PC-3 (cell line): ENCODE results near the gene CNIH4. TPM values are rescaled to one million over a fixed set of nuclear protein-coding genes. Genes with fewer than 3 reads are reported as not detected.

Source experiments
- ATAC-seq: fragments of 200-7000 bp; cut with Tn5 transposase; 2 replicates; pipeline ENCODE4 v1.9.1; 2020; ENCODE audit warnings: mild to moderate bottlenecking, moderate library complexity
- BruUV-seq: library from RNA; stranded (reverse); fragments of 400-500 nt; replicated peaks from 2 replicates; lab custom pipeline; 2021; lab: Mats Ljungman, UMichigan
- CTCF ChIA-PET: fragments of 300-600 bp; sonication (Branson Sonifier 250); formaldehyde crosslinking; loops from one replicate; lab custom pipeline; 2022; ENCODE audit warnings: antibody characterized with exemption; lab: Charles Lee
- POLR2A ChIA-PET: fragments of 300-600 bp; sonication (Branson Sonifier 250); formaldehyde crosslinking; loops from one replicate; lab custom pipeline; 2022; ENCODE audit warnings: antibody characterized with exemption; ENCODE audit not compliant: unreplicated experiment; lab: Charles Lee
- DNase-seq: peaks from one replicate; pipeline ENCODE4 v3.0.0-alpha.2; 2015
- H2AFZ ChIP-seq: fragments of 300-600 bp; sonication (generic); 2 replicates; pipeline ENCODE4 v1.6.0; 2016; ENCODE audit warnings: antibody characterized with exemption, low read length
- H3F3A ChIP-seq: fragments of 300-600 bp; sonication (generic); one replicate; pipeline ENCODE4 v1.6.0; 2017; ENCODE audit warnings: antibody characterized with exemption, low read length, control low read depth, mild to moderate bottlenecking; ENCODE audit not compliant: unreplicated experiment
- H3K27ac ChIP-seq: fragments of 300-600 bp; sonication (generic); 2 replicates; pipeline ENCODE4 v1.5.1; 2016; ENCODE audit warnings: mild to moderate bottlenecking, low read length
- H3K27me3 ChIP-seq: fragments of 300-600 bp; sonication (generic); 2 replicates; pipeline ENCODE4 v1.6.1; 2016; ENCODE audit warnings: low read length, mixed read lengths
- H3K36me3 ChIP-seq: fragments of 300-600 bp; sonication (generic); 2 replicates; pipeline ENCODE4 v1.6.1; 2016; ENCODE audit warnings: low read depth, mixed run types, low read length, mixed read lengths
- H3K4me1 ChIP-seq: fragments of 300-600 bp; sonication (generic); 2 replicates; pipeline ENCODE4 v1.5.1; 2016; ENCODE audit warnings: low read length; ENCODE audit not compliant: insufficient read depth
- H3K4me2 ChIP-seq: fragments of 300-600 bp; sonication (generic); 2 replicates; pipeline ENCODE4 v1.6.0; 2016; ENCODE audit warnings: low read length
- H3K4me3 ChIP-seq: fragments of 300-600 bp; sonication (generic); 2 replicates; pipeline ENCODE4 v1.5.1; 2016; ENCODE audit warnings: mild to moderate bottlenecking, low read length, mixed read lengths
- H3K79me2 ChIP-seq: fragments of 300-600 bp; sonication (generic); 2 replicates; pipeline ENCODE4 v1.6.1; 2017; ENCODE audit warnings: low read length, mixed read lengths
- H3K9ac ChIP-seq: fragments of 300-600 bp; sonication (generic); 2 replicates; pipeline ENCODE4 v1.6.0; 2016; ENCODE audit warnings: mild to moderate bottlenecking, low read length
- H3K9me2 ChIP-seq: fragments of 300-600 bp; sonication (generic); replicated peaks from 2 replicates; pipeline ENCODE4 v1.6.1; 2016; ENCODE audit warnings: mixed run types, low read length, mixed read lengths
- H3K9me3 ChIP-seq: fragments of 300-600 bp; sonication (generic); 2 replicates; pipeline ENCODE4 v1.6.1; 2016; ENCODE audit warnings: low read length, mixed read lengths
- H4K20me1 ChIP-seq: fragments of 300-600 bp; sonication (generic); 2 replicates; pipeline ENCODE4 v1.6.1; 2016; ENCODE audit warnings: low read length, mixed read lengths
- EZH2 ChIP-seq: fragments of 300-600 bp; sonication (generic); IDR thresholded peaks from one replicate; pipeline ENCODE4 v1.6.1; 2017; ENCODE audit warnings: antibody characterized with exemption, mild to moderate bottlenecking, low read length; ENCODE audit not compliant: unreplicated experiment
- EZH2phosphoT487 ChIP-seq: fragments of 300-600 bp; sonication (generic); IDR thresholded peaks from 2 replicates; pipeline ENCODE4 v1.6.1; 2018; ENCODE audit warnings: mild to moderate bottlenecking, antibody characterized with exemption, low read length, borderline replicate concordance
- intact Hi-C: fragments of 100-400 bp; cut with micrococcal nuclease; formaldehyde crosslinking; loops from 2 replicates; pipeline ENCODE4 v1.9.0; 2023
- total RNA-seq: library from RNA; depleted of rRNA; stranded (reverse); fragments of >200 nt; gene quantifications from 2 replicates; pipeline ENCODE4 v1.2.3, GENCODE V29; 2014
- TF ChIP-seq, protein P1 (sequence below): fragments of 300-600 bp; sonication (generic); conservative IDR thresholded peaks from 2 replicates; pipeline ENCODE4 v1.5.1; 2017; ENCODE audit warnings: antibody characterized with exemption, low read depth, mild to moderate bottlenecking, low read length

The CNIH4 gene
- total RNA-seq, 1 experiment from 2014 or later: 89.9 TPM

DNA sequence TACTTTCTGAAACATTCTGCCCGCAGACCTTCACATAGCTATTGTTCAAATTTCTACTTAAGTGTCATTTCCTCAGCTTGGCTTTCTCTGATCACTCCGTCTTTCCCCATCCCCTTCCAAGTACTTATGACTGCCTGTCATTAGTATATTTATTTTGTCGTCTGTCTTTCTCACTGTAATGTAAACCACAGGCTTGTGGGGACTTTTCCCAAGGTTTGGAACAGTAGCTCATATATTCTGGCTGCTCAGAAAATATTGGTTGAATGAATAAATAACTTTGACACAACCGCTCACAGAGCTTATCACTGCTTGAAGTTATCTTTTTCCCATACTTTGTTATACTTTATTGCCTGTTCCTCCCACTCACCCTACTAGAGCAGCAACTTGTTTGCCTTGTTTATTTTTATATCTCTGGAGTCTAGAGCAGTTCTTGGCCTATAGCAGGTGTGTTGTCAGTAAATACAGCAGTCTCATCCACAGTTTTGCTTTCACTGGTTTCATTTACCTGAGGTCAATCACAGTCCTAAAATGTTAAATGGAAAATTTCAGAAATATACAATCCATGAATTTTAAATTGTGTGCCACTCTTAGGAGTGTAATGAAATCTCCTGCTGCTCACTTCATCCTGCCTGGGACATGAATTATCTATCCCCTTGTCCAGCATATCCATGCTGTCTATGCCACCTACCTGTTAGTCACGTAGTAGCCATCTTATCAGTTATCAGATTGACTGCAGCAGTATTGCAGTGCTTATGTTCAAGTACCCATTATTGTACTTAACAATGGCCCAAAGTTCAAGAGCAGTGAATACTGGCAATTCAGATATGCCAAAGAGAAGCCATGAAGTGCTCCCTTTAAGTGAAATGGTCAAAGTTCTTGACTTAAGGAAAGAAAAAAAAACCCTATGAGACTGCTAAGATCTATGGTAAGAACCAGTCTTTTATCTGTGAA lies 2.4 kb upstream of the CNIH4 start:
- DNase-seq (no peak), ATAC-seq (no peak)
- CTCF ChIA-PET: no interaction called here
- H3F3A ChIP-seq: no peaks in the 10 kb centered on the region
- TF ChIP-seq, protein P1, sequence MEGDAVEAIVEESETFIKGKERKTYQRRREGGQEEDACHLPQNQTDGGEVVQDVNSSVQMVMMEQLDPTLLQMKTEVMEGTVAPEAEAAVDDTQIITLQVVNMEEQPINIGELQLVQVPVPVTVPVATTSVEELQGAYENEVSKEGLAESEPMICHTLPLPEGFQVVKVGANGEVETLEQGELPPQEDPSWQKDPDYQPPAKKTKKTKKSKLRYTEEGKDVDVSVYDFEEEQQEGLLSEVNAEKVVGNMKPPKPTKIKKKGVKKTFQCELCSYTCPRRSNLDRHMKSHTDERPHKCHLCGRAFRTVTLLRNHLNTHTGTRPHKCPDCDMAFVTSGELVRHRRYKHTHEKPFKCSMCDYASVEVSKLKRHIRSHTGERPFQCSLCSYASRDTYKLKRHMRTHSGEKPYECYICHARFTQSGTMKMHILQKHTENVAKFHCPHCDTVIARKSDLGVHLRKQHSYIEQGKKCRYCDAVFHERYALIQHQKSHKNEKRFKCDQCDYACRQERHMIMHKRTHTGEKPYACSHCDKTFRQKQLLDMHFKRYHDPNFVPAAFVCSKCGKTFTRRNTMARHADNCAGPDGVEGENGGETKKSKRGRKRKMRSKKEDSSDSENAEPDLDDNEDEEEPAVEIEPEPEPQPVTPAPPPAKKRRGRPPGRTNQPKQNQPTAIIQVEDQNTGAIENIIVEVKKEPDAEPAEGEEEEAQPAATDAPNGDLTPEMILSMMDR: no peak
- TF ChIP-seq EZH2: no peak
- TF ChIP-seq EZH2phosphoT487: no peak
- peaks cover 14% of the 10 kb centered on the region for H3K4me1 ChIP-seq
- H4K20me1 ChIP-seq: no peaks in the 10 kb centered on the region
- no peak overlapping the region for H3K9ac ChIP-seq
- intact Hi-C loops: no loop called here
- no peak overlapping the region for H3K27ac ChIP-seq
- H3K9me3 ChIP-seq: no peaks in the 10 kb centered on the region
- peaks cover 25% of the 10 kb centered on the region for H3K79me2 ChIP-seq
- no TSS peak for BruUV-seq
- no peak overlapping the region for H2AFZ ChIP-seq
- no peak overlapping the region for H3K4me2 ChIP-seq
- H3K36me3 ChIP-seq: no peaks in the 10 kb centered on the region
- no peak overlapping the region for H3K4me3 ChIP-seq
- no peaks in the 10 kb centered on the region for H3K9me2 ChIP-seq
- POLR2A ChIA-PET: no interaction called here
- H3K27me3 ChIP-seq: no peaks in the 10 kb centered on the region

DNA sequence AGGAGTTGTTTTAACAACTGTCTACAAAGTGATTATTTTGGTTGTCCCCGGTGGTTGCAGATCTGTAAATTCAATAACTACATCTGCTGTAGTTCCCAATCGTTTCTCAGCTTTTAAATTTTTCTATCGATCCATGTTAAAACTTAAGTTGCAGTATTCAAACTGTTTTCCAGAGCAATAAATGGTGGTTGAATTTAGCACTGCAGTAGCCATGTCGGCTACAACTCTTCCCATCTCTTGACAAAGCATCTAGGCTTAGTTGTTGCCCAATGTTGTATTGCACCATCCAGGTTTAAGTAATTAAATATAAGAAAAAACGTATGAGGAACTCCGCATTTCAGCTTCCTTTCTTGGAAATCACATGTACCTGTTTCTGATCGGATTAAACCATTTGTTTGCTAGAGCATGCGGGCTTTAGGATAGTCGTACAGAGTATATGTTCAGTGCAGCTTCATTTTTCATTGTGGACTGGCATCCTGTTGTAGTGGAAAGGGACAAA lies 996 bp downstream of the CNIH4 start:
- Histone ChIP-seq H3K27ac (peak overlapping the region; percentile 1), H3K4me2 (peak overlapping the region; percentile 82), H3K27me3 (no peaks in the 10 kb centered on the region), H3K9ac (peak overlapping the region; percentile 83), H2AFZ (peak overlapping the region; percentile 97), H3K4me3 (peak overlapping the region; percentile 68), H3K4me1 (peaks cover 14% of the 10 kb centered on the region), H3K9me2 (no peaks in the 10 kb centered on the region), H3K79me2 (peaks cover 60% of the 10 kb centered on the region), H4K20me1 (no peaks in the 10 kb centered on the region), H3F3A (no peaks in the 10 kb centered on the region), H3K9me3 (no peaks in the 10 kb centered on the region), H3K36me3 (no peaks in the 10 kb centered on the region)
- BruUV-seq: TSS peak; percentile 57
- peak; percentile 24 for DNase-seq
- TF ChIP-seq EZH2phosphoT487 (no peak), EZH2 (no peak)
- TF ChIP-seq, protein P1: no peak
- ATAC-seq: peak; percentile 4; the same call in 1 of the 2 replicates
- CTCF ChIA-PET: no interaction called here
- POLR2A ChIA-PET: interaction anchor here (0.6 kb wide), 2 partner anchors 142 to 525 kb away, joined by 3 read pairs; no protein-coding TSS in a partner anchor
- intact Hi-C loops: loop anchor here (2.0 kb wide), 1 partner anchor 75 kb away; no protein-coding TSS in a partner anchor
